HG02852 (cell line): ENCODE results near the gene EPB41.

Experiments
- ATAC-seq: cut with Tn5 transposase; IDR thresholded peaks from one replicate; pipeline ENCODE4 v1.9.1; 2021; ENCODE audit warnings: mild to moderate bottlenecking, moderate library complexity; ENCODE audit not compliant: unreplicated experiment

Gene EPB41

GRCh38 chr1:28973596-28974421, 59.4 kb downstream of the EPB41 start:
- no peak for ATAC-seq

- ATAC-seq: no peak
These were observed 60.1 kb downstream of the EPB41 start for GRCh38 chr1:28974432-28974831.

GRCh38 chr1:28976248-28976647, 61.9 kb downstream of the EPB41 start:
- no peak for ATAC-seq

- no peak for ATAC-seq
These were observed 66.8 kb downstream of the EPB41 start for GRCh38 chr1:28981210-28981609.

- ATAC-seq: no peak
These were observed 67.8 kb downstream of the EPB41 start for GRCh38 chr1:28982198-28982597.

- ATAC-seq: no peak
These were observed 68.7 kb downstream of the EPB41 start for GRCh38 chr1:28983091-28983490.

- no peak for ATAC-seq
These were observed 69.3 kb downstream of the EPB41 start for GRCh38 chr1:28983509-28984310.

GRCh38 chr1:28984311-28984684, 69.9 kb downstream of the EPB41 start:
- no peak for ATAC-seq

- ATAC-seq: no peak
These were observed 71.1 kb downstream of the EPB41 start for GRCh38 chr1:28985427-28985826.

- ATAC-seq: no peak
These were observed 72.0 kb downstream of the EPB41 start for GRCh38 chr1:28986306-28986910.

- ATAC-seq: no peak
These were observed 88.4 kb downstream of the EPB41 start for GRCh38 chr1:29002792-29003191.

GRCh38 chr1:29004288-29004687, 89.9 kb downstream of the EPB41 start:
- ATAC-seq: no peak

GRCh38 chr1:29004798-29005197, 90.4 kb downstream of the EPB41 start:
- no peak for ATAC-seq

- ATAC-seq: no peak
These were observed 97.4 kb downstream of the EPB41 start for GRCh38 chr1:29011775-29012174.

- no peak for ATAC-seq
These were observed 102.9 kb downstream of the EPB41 start for GRCh38 chr1:29017235-29017634.

- no peak for ATAC-seq
These were observed 103.8 kb downstream of the EPB41 start for GRCh38 chr1:29017975-29018712.

GRCh38 chr1:29022620-29023019, 108.3 kb downstream of the EPB41 start:
- ATAC-seq: no peak

GRCh38 chr1:29029667-29030066, 115.3 kb downstream of the EPB41 start:
- no peak for ATAC-seq

- ATAC-seq: no peak
These were observed 118.5 kb downstream of the EPB41 start for GRCh38 chr1:29032841-29033240.

GRCh38 chr1:29033829-29034466, 119.6 kb downstream of the EPB41 start:
- no peak for ATAC-seq
